Loucy (cell line): Measurements from ENCODE around the gene ABCC8.

Experiments used
- H2AFZ ChIP-seq: fragments of 200-600 bp; sonication (generic); 2 replicates; pipeline ENCODE4 v1.6.0; 2016; ENCODE audit warnings: antibody characterized with exemption, mild to moderate bottlenecking, low read length, moderate library complexity
- H3F3A ChIP-seq: fragments of 200-600 bp; 2 replicates; pipeline ENCODE4 v1.6.0; 2016; ENCODE audit warnings: antibody characterized with exemption, low read depth, mild to moderate bottlenecking
- H3K27me3 ChIP-seq: fragments of 200-600 bp; sonication (generic); 2 replicates; pipeline ENCODE4 v1.6.1; 2014; ENCODE audit warnings: low read length, mild to moderate bottlenecking; ENCODE audit not compliant: insufficient read depth, poor library complexity, severe bottlenecking
- H3K36me3 ChIP-seq: fragments of 200-600 bp; sonication (generic); 2 replicates; pipeline ENCODE4 v1.6.1; 2016; ENCODE audit warnings: low read length; ENCODE audit not compliant: insufficient read depth
- H3K4me1 ChIP-seq: fragments of 200-600 bp; sonication (generic); 2 replicates; pipeline ENCODE4 v1.5.1; 2014; ENCODE audit warnings: low read length, mild to moderate bottlenecking; ENCODE audit not compliant: insufficient read depth, poor library complexity, severe bottlenecking
- H3K4me2 ChIP-seq: fragments of 200-600 bp; sonication (generic); 2 replicates; pipeline ENCODE4 v1.6.0; 2014; ENCODE audit warnings: antibody characterized with exemption, low read length, low read depth, mild to moderate bottlenecking; ENCODE audit not compliant: poor library complexity, severe bottlenecking
- H3K4me3 ChIP-seq: fragments of 200-600 bp; sonication (generic); 2 replicates; pipeline ENCODE4 v1.5.1; 2014; ENCODE audit warnings: low read length, mild to moderate bottlenecking, mixed read lengths; ENCODE audit not compliant: poor library complexity, severe bottlenecking
- H3K79me2 ChIP-seq: fragments of 200-600 bp; sonication (generic); 2 replicates; pipeline ENCODE4 v1.6.1; 2014; ENCODE audit warnings: low read length; ENCODE audit not compliant: insufficient read depth
- H3K9ac ChIP-seq: fragments of 200-600 bp; sonication (generic); 2 replicates; pipeline ENCODE4 v1.6.0; 2014; ENCODE audit warnings: mild to moderate bottlenecking, low read depth, low read length, moderate library complexity; ENCODE audit not compliant: poor library complexity, severe bottlenecking
- H3K9me2 ChIP-seq: fragments of 200-600 bp; sonication (generic); replicated peaks from 2 replicates; pipeline ENCODE4 v1.6.1; 2016; ENCODE audit warnings: low read depth, low read length, mixed read lengths
- H3K9me3 ChIP-seq: fragments of 200-600 bp; sonication (generic); 2 replicates; pipeline ENCODE4 v1.6.1; 2014; ENCODE audit warnings: mild to moderate bottlenecking, antibody characterized with exemption, low read length, low read depth; ENCODE audit not compliant: insufficient read depth
- H4K20me1 ChIP-seq: fragments of 200-600 bp; sonication (generic); 2 replicates; pipeline ENCODE4 v1.6.0; 2014; ENCODE audit warnings: antibody characterized with exemption, low read length, mild to moderate bottlenecking; ENCODE audit not compliant: insufficient read depth, poor library complexity, severe bottlenecking
- CTCF ChIP-seq: fragments of 200-600 bp; sonication (generic); conservative IDR thresholded peaks from 2 replicates; pipeline ENCODE4 v1.5.1; 2014; ENCODE audit warnings: mild to moderate bottlenecking, antibody characterized with exemption, low read length
- EZH2phosphoT487 ChIP-seq: fragments of 200-600 bp; IDR thresholded peaks from 2 replicates; pipeline ENCODE4 v1.6.1; 2018; ENCODE audit warnings: antibody characterized with exemption, mild to moderate bottlenecking, moderate library complexity, borderline replicate concordance

The ABCC8 gene

GRCh38 chr11:17457396-17458173, 19.1 kb downstream of the ABCC8 start:
- no peak for TF ChIP-seq CTCF
- no peak for TF ChIP-seq EZH2phosphoT487
- H3K9me3 ChIP-seq, result no peaks in the 10 kb centered on the region
- H3K4me1 ChIP-seq, result no peaks in the 10 kb centered on the region
- no peak overlapping the region for H3K9ac ChIP-seq
- H3K79me2 ChIP-seq, result no peaks in the 10 kb centered on the region
- no peaks in the 10 kb centered on the region for H4K20me1 ChIP-seq
- no peaks in the 10 kb centered on the region for H3K36me3 ChIP-seq
- H3K9me2 ChIP-seq, result no peaks in the 10 kb centered on the region
- H3K27me3 ChIP-seq, result no peaks in the 10 kb centered on the region
- no peak overlapping the region for H2AFZ ChIP-seq
- no peak overlapping the region for H3K4me2 ChIP-seq
- no peak overlapping the region for H3K4me3 ChIP-seq
- no peaks in the 10 kb centered on the region for H3F3A ChIP-seq

- Histone ChIP-seq H3K27me3 (no peaks in the 10 kb centered on the region), H3K4me3 (no peak overlapping the region), H3K4me1 (no peaks in the 10 kb centered on the region), H3K79me2 (no peaks in the 10 kb centered on the region), H3K9ac (no peak overlapping the region), H3F3A (no peaks in the 10 kb centered on the region), H3K9me3 (no peaks in the 10 kb centered on the region), H4K20me1 (no peaks in the 10 kb centered on the region), H3K4me2 (no peak overlapping the region), H3K9me2 (no peaks in the 10 kb centered on the region), H3K36me3 (no peaks in the 10 kb centered on the region), H2AFZ (no peak overlapping the region)
- no peak for TF ChIP-seq CTCF
- no peak for TF ChIP-seq EZH2phosphoT487
Observed at GRCh38 chr11:17452668-17453067, 24.0 kb downstream of the ABCC8 start.

GRCh38 chr11:17449158-17449557, 27.5 kb downstream of the ABCC8 start:
- H3K4me2 ChIP-seq, result no peak overlapping the region
- H3K9ac ChIP-seq, result no peak overlapping the region
- no peaks in the 10 kb centered on the region for H3K4me1 ChIP-seq
- H3K9me3 ChIP-seq, result no peaks in the 10 kb centered on the region
- no peaks in the 10 kb centered on the region for H3K9me2 ChIP-seq
- no peaks in the 10 kb centered on the region for H4K20me1 ChIP-seq
- H3K4me3 ChIP-seq, result no peak overlapping the region
- no peaks in the 10 kb centered on the region for H3K79me2 ChIP-seq
- no peaks in the 10 kb centered on the region for H3K36me3 ChIP-seq
- H3K27me3 ChIP-seq, result no peaks in the 10 kb centered on the region
- H2AFZ ChIP-seq, result no peak overlapping the region
- no peak for TF ChIP-seq EZH2phosphoT487
- no peak for TF ChIP-seq CTCF
- no peaks in the 10 kb centered on the region for H3F3A ChIP-seq
